Cardiac muscle cell (in vitro differentiated cells and primary cell): ENCODE measurements around the gene SLC7A8. TPM values are rescaled to one million over a fixed set of nuclear protein-coding genes. Genes with fewer than 3 reads are reported as not detected.

Experiments used
- DNase-seq, 2 donors: peaks; one replicate each; pipeline versions ENCODE4 v3.0.0 to v3.0.0-alpha.2; 2010 to 2017; ENCODE audit warnings: low read depth in 1 of 2, low spot score in 1 of 2
- H3K27ac ChIP-seq: fragments of 200-600 bp; sonication (generic); 2 replicates; pipeline ENCODE4 v1.5.1; 2016
- H3K27me3 ChIP-seq: fragments of 200-600 bp; sonication (generic); 2 replicates; pipeline ENCODE4 v1.6.0; 2016; ENCODE audit warnings: control low read depth
- H3K36me3 ChIP-seq: fragments of 200-600 bp; sonication (generic); 2 replicates; pipeline ENCODE4 v1.5.1; 2016; ENCODE audit warnings: control low read depth
- H3K4me1 ChIP-seq: fragments of 200-600 bp; sonication (generic); 2 replicates; pipeline ENCODE4 v1.8.1; 2017; ENCODE audit warnings: low read depth, mild to moderate bottlenecking, mixed run types
- H3K4me3 ChIP-seq: fragments of 200-600 bp; sonication (generic); 2 replicates; pipeline ENCODE4 v1.5.1; 2016; ENCODE audit warnings: mild to moderate bottlenecking
- H3K9me3 ChIP-seq: fragments of 200-600 bp; sonication (generic); 2 replicates; pipeline ENCODE4 v1.5.1; 2017; ENCODE audit warnings: low read depth, mild to moderate bottlenecking, control low read depth
- polyA plus RNA-seq: library from polyadenylated mRNA; unstranded; fragments of >200 nt; fragmentation: Nextera tagmentation; extraction: Ambion mirVana; gene quantifications from 2 replicates; pipeline ENCODE4 v1.2.1, GENCODE V29; 2016
- total RNA-seq: library from RNA; depleted of rRNA; stranded (reverse); fragments of >200 nt; gene quantifications from 2 replicates; pipeline ENCODE4 v1.2.3, GENCODE V29; 2016
- TF ChIP-seq, protein P1 (sequence below): IDR thresholded peaks from 2 replicates; pipeline ENCODE4 v1.5.1; 2012; ENCODE audit warnings: low read depth, mild to moderate bottlenecking, low read length

SLC7A8 gene
- total and polyA plus RNA-seq, 2 experiments from 2014 or later: 14.0 to 14.1 TPM

DNA sequence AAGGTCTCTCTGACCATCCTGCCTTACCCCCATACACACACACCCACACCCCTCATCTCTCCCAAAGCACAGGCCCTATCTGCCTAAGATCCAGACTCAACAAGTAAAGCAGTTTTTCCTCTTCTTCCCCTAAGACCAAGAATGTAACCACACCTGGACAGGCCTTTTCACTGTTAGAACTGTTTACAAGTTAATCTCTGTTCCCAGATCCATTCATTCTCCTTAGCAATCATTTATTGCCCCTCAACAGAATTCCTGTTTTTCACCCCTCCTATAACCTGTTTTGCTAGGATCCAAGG is 76.8 kb downstream of the SLC7A8 start:
- no peaks in the 10 kb centered on the region for H3K9me3 ChIP-seq
- TF ChIP-seq, protein P1, sequence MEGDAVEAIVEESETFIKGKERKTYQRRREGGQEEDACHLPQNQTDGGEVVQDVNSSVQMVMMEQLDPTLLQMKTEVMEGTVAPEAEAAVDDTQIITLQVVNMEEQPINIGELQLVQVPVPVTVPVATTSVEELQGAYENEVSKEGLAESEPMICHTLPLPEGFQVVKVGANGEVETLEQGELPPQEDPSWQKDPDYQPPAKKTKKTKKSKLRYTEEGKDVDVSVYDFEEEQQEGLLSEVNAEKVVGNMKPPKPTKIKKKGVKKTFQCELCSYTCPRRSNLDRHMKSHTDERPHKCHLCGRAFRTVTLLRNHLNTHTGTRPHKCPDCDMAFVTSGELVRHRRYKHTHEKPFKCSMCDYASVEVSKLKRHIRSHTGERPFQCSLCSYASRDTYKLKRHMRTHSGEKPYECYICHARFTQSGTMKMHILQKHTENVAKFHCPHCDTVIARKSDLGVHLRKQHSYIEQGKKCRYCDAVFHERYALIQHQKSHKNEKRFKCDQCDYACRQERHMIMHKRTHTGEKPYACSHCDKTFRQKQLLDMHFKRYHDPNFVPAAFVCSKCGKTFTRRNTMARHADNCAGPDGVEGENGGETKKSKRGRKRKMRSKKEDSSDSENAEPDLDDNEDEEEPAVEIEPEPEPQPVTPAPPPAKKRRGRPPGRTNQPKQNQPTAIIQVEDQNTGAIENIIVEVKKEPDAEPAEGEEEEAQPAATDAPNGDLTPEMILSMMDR: no peak
- H3K27me3 ChIP-seq: no peaks in the 10 kb centered on the region
- no peak overlapping the region for H3K27ac ChIP-seq
- DNase-seq: no peak
- H3K4me1 ChIP-seq: peaks cover 4% of the 10 kb centered on the region
- H3K36me3 ChIP-seq: no peaks in the 10 kb centered on the region
- H3K4me3 ChIP-seq: no peak overlapping the region

DNA sequence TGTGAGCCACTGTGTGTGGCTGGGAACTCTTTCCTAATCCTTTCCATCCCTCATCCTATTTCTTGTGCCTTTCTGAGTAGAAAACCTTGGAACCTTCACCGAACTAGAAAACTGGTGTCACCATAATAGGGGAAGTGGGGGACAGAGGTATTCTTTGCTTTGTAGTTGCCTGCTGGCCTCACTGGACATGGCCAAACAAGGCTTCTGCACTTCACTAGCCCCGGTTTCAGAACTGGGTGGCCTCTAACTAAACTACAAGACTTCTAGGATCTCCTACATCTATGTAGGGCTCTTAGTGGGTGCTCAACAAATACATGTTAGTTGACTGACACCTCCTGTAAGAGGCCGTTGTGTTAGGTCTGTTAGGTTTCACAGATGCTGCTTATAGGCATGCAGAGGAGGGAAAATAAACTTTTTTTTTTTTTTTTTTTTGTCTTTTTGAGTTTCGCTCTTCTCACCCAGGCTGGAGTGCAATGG is 78.1 kb downstream of the SLC7A8 start:
- peaks cover 4% of the 10 kb centered on the region for H3K4me1 ChIP-seq
- no peaks in the 10 kb centered on the region for H3K27me3 ChIP-seq
- TF ChIP-seq, protein P1: no peak
- H3K9me3 ChIP-seq: no peaks in the 10 kb centered on the region
- DNase-seq: no peak
- no peak overlapping the region for H3K27ac ChIP-seq
- no peak overlapping the region for H3K4me3 ChIP-seq
- H3K36me3 ChIP-seq: no peaks in the 10 kb centered on the region

DNA sequence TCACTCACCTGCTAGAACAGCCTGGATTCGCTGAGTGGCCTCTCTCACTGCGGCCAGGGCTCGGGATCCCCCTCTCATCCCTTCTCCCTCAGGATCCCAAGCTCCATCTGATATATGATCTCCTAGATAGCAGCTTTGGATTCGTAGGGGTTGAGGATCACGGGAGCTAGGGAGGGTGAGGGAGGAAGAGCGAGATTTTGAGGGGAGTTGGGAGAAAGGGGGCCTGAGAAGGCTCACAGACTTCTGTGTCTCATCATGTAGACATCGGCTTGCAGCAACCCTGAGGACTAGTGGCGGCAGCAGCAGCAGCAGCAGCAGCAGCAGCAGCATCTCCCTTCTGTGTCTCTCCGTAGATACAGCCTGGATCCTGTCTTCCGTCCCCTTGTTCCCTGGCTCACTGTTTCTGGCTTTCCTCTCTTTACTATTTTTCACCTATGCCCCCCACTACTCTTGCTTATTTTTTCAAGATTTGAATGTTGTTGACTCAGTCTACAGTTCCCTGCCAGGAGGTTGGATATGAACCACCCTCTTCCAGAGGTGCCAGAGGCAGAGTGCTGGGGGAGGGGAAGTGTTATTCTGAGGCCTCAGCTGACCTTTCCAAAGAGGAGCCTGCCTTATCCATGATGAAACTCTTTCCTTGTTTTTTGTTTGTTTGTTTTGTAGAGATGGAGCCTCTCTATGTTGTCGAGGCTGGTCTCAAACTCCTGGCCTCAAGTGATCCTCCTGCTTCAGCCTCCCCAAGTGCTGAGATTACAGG is 78.7 kb downstream of the SLC7A8 start, which contains the start of gene CIROP:
Gene CIROP, minus strand, starts transcription at position 399 of the 757 bp plus-strand sequence. Its CDS starts 69 bp downstream, at position 330.
- Histone ChIP-seq H3K9me3 (no peaks in the 10 kb centered on the region), H3K27me3 (no peaks in the 10 kb centered on the region), H3K36me3 (no peaks in the 10 kb centered on the region), H3K4me1 (peaks cover 4% of the 10 kb centered on the region), H3K4me3 (no peak within 1 kb of the TSS), H3K27ac (no peak within 1 kb of the TSS)
- TF ChIP-seq, protein P1: no peak
- DNase-seq: no peak

- Histone ChIP-seq H3K36me3 (no peaks in the 10 kb centered on the region), H3K27me3 (no peaks in the 10 kb centered on the region), H3K4me1 (peaks cover 4% of the 10 kb centered on the region), H3K4me3 (no peak overlapping the region), H3K9me3 (no peaks in the 10 kb centered on the region), H3K27ac (no peak overlapping the region)
- TF ChIP-seq, protein P1: no peak
- DNase-seq: no peak
These were observed 79.3 kb downstream of the SLC7A8 start for GRCh38 chr14:23104070-23104590.

- Histone ChIP-seq H3K27me3 (no peaks in the 10 kb centered on the region), H3K27ac (no peak overlapping the region), H3K4me1 (peaks cover 4% of the 10 kb centered on the region), H3K4me3 (no peak overlapping the region), H3K36me3 (no peaks in the 10 kb centered on the region), H3K9me3 (no peaks in the 10 kb centered on the region)
- DNase-seq: no peak
- TF ChIP-seq, protein P1: no peak
These were observed 79.9 kb downstream of the SLC7A8 start for GRCh38 chr14:23103581-23103980.
